ENCODE data around the gene NCKAP5L. TPM values are rescaled to one million over a fixed set of nuclear protein-coding genes. Genes with fewer than 3 reads are reported as not detected.

Gene NCKAP5L
- polyA plus RNA-seq, 3 donors = 3.7 to 14.9 (median 6.8) TPM

DNA sequence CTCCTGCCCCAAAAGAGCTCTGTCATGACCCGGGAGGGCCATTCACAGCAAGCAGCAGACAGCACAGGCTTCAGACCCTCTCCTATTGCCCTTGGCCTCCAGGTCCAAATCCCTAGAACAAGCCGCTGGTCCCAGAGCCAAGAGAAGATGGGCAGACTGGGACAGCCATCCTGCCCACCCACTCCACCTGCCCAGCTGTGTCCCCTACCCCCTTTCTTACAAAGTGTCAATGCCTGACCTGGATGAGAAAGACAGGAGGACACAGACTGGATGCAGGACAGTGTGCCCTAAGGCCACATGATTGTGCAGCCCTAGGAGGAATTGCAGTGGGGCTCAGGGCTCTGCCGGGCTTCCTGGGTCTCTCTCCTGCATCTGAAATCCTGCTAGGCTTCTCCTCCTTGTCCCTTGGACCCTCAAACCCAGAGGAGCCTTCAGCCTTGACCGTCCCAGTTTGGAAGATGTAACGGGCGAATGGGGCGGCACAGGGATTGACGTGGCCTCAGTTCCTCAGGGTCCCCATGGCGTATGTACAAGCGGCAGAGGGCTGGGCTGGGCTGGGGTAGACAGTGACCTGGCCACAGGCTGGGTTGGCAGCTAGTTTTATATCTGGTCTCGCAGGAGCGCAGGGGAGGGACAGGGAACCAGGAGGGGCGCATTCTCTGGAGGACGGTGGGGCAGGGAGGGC, 41.7 kb upstream of the NCKAP5L start:
- Histone ChIP-seq H3K4me2 (replicated peaks; ENCODE audit: extremely low read depth, low read length, poor library complexity, severe bottlenecking) (no peak overlapping the region), H3K9me3 (replicated peaks in 1 of 2; ENCODE audit: control insufficient read depth in 1 of 2, insufficient read depth in 1 of 2, low read length in 2 of 2) (no peaks in the 10 kb centered on the region), H3K27ac (ENCODE audit: low read depth in 1 of 2, low read length in 2 of 2) (no peak overlapping the region), H2AFZ (ENCODE audit: insufficient read depth, low read depth, low read length, poor library complexity, severe bottlenecking) (no peak overlapping the region), H3K27me3 (ENCODE audit: control insufficient read depth in 2 of 2, insufficient read depth in 2 of 2, low read length in 2 of 2) (no peaks in the 10 kb centered on the region), H3K4me3 (replicated peaks in 1 of 3; ENCODE audit: low read depth in 2 of 3, low read length in 3 of 3) (no peak overlapping the region), H3K36me3 (replicated peaks in 1 of 2; ENCODE audit: control insufficient read depth in 1 of 2, insufficient read depth in 2 of 2, low read length in 2 of 2) (no peaks in the 10 kb centered on the region), H3K9ac (ENCODE audit: insufficient read depth, low read length, poor library complexity, severe bottlenecking) (no peak overlapping the region), H3K4me1 (ENCODE audit: control insufficient read depth in 1 of 2, insufficient read depth in 2 of 2, low read length in 2 of 2) (no peaks in the 10 kb centered on the region), H4K20me1 (ENCODE audit: insufficient read depth, low read length) (no peaks in the 10 kb centered on the region), H3K79me2 (ENCODE audit: insufficient read depth, low read length) (no peaks in the 10 kb centered on the region)
- Mint-ChIP-seq H3K9me3 (peaks cover 0 to 3% (median 0%) of the 10 kb centered on the region in 7 donors), H3K4me3 (no peak overlapping the region), H3K4me1 (no peaks in the 10 kb centered on the region), H3K36me3 (no peaks in the 10 kb centered on the region), H3K27me3 (ENCODE audit: low read depth in 3 of 3) (peaks cover 8 to 24% (median 23%) of the 10 kb centered on the region in 3 donors), H3K27ac (peak overlapping the region in 1 of 7 donors; percentile 32)
- WGBS (ENCODE audit: insufficient coverage) = 88% methylated on average over 14 of the region's 14 CpGs
- intact Hi-C loops (cut with micrococcal nuclease) = no loop called here
- DNase-seq = no peak
- no peak for TF ChIP-seq CTCF (IDR thresholded peaks at IDR 0.05)

DNA sequence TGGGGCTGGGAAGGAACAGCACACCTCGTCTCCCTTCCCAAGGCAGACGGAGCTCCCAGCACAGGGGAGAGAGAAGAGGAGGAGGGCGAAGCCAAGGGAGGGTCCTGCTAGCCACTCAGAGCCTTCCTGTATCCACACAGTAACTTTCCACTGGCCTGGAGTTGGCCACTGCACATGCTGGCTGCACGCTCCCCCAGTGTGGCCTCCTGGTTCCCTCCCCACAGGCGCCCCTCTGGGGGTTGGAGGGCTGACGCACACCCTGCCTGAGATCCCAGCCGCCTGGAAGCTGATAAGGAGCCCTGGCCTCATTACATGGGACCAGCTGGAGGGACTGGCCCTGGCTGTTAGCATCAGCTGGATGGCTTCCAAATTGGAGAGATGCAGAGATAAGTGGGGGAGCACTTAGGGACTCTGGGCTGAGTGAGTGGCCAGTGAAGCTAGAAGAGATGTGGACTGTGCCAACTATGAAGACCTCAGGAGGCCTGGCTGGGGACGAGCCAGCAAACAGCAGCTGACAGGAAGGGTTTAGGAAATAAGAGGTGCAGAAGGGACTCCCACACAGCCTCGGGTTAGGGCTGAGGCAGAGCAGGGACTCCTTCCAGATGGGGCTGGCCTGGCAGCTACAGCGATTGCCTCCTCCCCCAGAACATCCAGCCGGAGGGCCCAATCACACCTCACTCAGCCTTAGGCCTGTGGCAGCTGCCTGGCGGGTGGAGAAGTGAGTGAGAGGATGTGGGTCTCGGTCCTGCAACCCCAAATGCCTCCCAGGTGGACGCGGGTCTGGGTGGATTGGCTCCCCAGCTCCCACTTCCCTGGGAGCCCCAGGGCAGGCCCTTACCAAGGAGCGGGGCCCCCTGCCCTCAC, 41.0 kb upstream of the NCKAP5L start:
- H3K27me3 ChIP-seq (ENCODE audit: control insufficient read depth in 2 of 2, insufficient read depth in 2 of 2, low read length in 2 of 2) = no peaks in the 10 kb centered on the region
- no peaks in the 10 kb centered on the region for H4K20me1 ChIP-seq (ENCODE audit: insufficient read depth, low read length)
- H3K9ac ChIP-seq (ENCODE audit: insufficient read depth, low read length, poor library complexity, severe bottlenecking) = no peak overlapping the region
- DNase-seq = no peak
- WGBS (ENCODE audit: insufficient coverage) = 30% methylated on average over 7 of the region's 16 CpGs
- H3K36me3 ChIP-seq (replicated peaks in 1 of 2; ENCODE audit: control insufficient read depth in 1 of 2, insufficient read depth in 2 of 2, low read length in 2 of 2) = no peaks in the 10 kb centered on the region
- H3K4me1 ChIP-seq (ENCODE audit: control insufficient read depth in 1 of 2, insufficient read depth in 2 of 2, low read length in 2 of 2) = no peaks in the 10 kb centered on the region
- TF ChIP-seq CTCF (IDR thresholded peaks at IDR 0.05) = no peak
- Mint-ChIP-seq H3K27me3 (ENCODE audit: low read depth in 3 of 3) (peaks cover 9 to 29% (median 22%) of the 10 kb centered on the region in 3 donors), H3K4me1 (no peaks in the 10 kb centered on the region), H3K4me3 (no peak overlapping the region), H3K27ac (peak overlapping the region in 1 of 7 donors; percentile 13), H3K9me3 (peaks cover 0 to 3% (median 0%) of the 10 kb centered on the region in 7 donors), H3K36me3 (no peaks in the 10 kb centered on the region)
- intact Hi-C loops (cut with micrococcal nuclease) = no loop called here
- no peak overlapping the region for H3K27ac ChIP-seq (ENCODE audit: low read depth in 1 of 2, low read length in 2 of 2)
- H2AFZ ChIP-seq (ENCODE audit: insufficient read depth, low read depth, low read length, poor library complexity, severe bottlenecking) = no peak overlapping the region
- H3K4me2 ChIP-seq (replicated peaks; ENCODE audit: extremely low read depth, low read length, poor library complexity, severe bottlenecking) = no peak overlapping the region
- no peak overlapping the region for H3K4me3 ChIP-seq (replicated peaks in 1 of 3; ENCODE audit: low read depth in 2 of 3, low read length in 3 of 3)
- H3K9me3 ChIP-seq (replicated peaks in 1 of 2; ENCODE audit: control insufficient read depth in 1 of 2, insufficient read depth in 1 of 2, low read length in 2 of 2) = no peaks in the 10 kb centered on the region
- H3K79me2 ChIP-seq (ENCODE audit: insufficient read depth, low read length) = no peaks in the 10 kb centered on the region

Data from CD14-positive monocyte (primary cell).